Sciatic nerve (tissue), 2 donors: ENCODE results near the gene RNF169. TPM values are rescaled to one million over a fixed set of nuclear protein-coding genes. Genes with fewer than 3 reads are reported as not detected.

Source experiments
- ATAC-seq: fragments of 200-7000 bp; cut with Tn5 transposase; one replicate; pipeline ENCODE4 v1.9.1; 2020; ENCODE audit warnings: mild to moderate bottlenecking, moderate library complexity
- DNase-seq: peaks from one replicate; pipeline ENCODE4 v3.0.0-alpha.2; 2020; ENCODE audit warnings: low spot score
- intact Hi-C: fragments of 100-400 bp; cut with DNase I; formaldehyde crosslinking; loops from one replicate; pipeline ENCODE4 v1.14.2; 2022
- total RNA-seq: library from RNA; stranded (reverse); fragmentation: NEBNext Ultra II Directional; extraction: Animal tissue kit (Norgen Biotek cat#: 25700); gene quantifications from one replicate; pipeline ENCODE4 v1.2.1, GENCODE V29; 2021
- donor health status: DM: no; HTN: no; CAD: no.
- donor health status: DM: no; HTN: no; CAD: no.

The RNF169 gene
- total RNA-seq, result 23.8 TPM

- intact Hi-C loops, result no loop called here
- ATAC-seq (peak; percentile 100), DNase-seq (peak; percentile 95)
These were observed at the start of gene RNF169 for GRCh38 chr11:74748211-74749126. Gene RNF169, plus strand, starts transcription at chr11:74748849. Its CDS starts 32 bp downstream, at chr11:74748881.

GRCh38 chr11:74699615-74700396 lies 48.8 kb upstream of the RNF169 start:
- ATAC-seq, result no peak
- no peak for DNase-seq
- intact Hi-C loops, result no loop called here

- no peak for DNase-seq
- no peak for ATAC-seq
- intact Hi-C loops, result no loop called here
These were observed 47.3 kb upstream of the RNF169 start for GRCh38 chr11:74701351-74701750.

GRCh38 chr11:74702383-74703007 lies 46.2 kb upstream of the RNF169 start:
- intact Hi-C loops, result no loop called here
- DNase-seq, result peak; percentile 78

GRCh38 chr11:74703211-74703610 lies 45.4 kb upstream of the RNF169 start:
- intact Hi-C loops, result no loop called here
- DNase-seq (no peak), ATAC-seq (no peak)

More at GRCh38 chr11:74702383-74703007, 46.2 kb upstream of the RNF169 start:
- peak; percentile 73 for ATAC-seq

GRCh38 chr11:74707182-74707581 lies 41.5 kb upstream of the RNF169 start:
- DNase-seq (no peak), ATAC-seq (no peak)
- intact Hi-C loops, result no loop called here

GRCh38 chr11:74707602-74708510 lies 40.8 kb upstream of the RNF169 start:
- DNase-seq, result no peak
- no peak for ATAC-seq
- intact Hi-C loops, result no loop called here

- intact Hi-C loops, result no loop called here
- DNase-seq, result no peak
- ATAC-seq, result no peak
These were observed 39.5 kb upstream of the RNF169 start for GRCh38 chr11:74709175-74709574.

- intact Hi-C loops, result no loop called here
- DNase-seq (no peak), ATAC-seq (peak; percentile 74)
These were observed 38.2 kb upstream of the RNF169 start for GRCh38 chr11:74710281-74710938.

GRCh38 chr11:74713686-74714085 lies 35.0 kb upstream of the RNF169 start:
- no peak for DNase-seq
- intact Hi-C loops, result no loop called here
- no peak for ATAC-seq

- intact Hi-C loops, result no loop called here
- DNase-seq (no peak), ATAC-seq (no peak)
These were observed 33.7 kb upstream of the RNF169 start for GRCh38 chr11:74714904-74715303.

GRCh38 chr11:74717221-74717969 lies 31.3 kb upstream of the RNF169 start:
- intact Hi-C loops, result no loop called here
- DNase-seq (no peak), ATAC-seq (no peak)

- intact Hi-C loops, result no loop called here
- no peak for DNase-seq
- ATAC-seq, result no peak
These were observed 29.6 kb upstream of the RNF169 start for GRCh38 chr11:74719011-74719410.

- ATAC-seq (peak; percentile 84), DNase-seq (no peak)
- intact Hi-C loops, result no loop called here
These were observed 27.8 kb upstream of the RNF169 start for GRCh38 chr11:74720596-74721478.

- peak; percentile 14 for ATAC-seq
- DNase-seq, result no peak
- intact Hi-C loops, result no loop called here
These were observed 27.2 kb upstream of the RNF169 start for GRCh38 chr11:74721479-74721835.

GRCh38 chr11:74723511-74723910 lies 25.1 kb upstream of the RNF169 start:
- ATAC-seq (no peak), DNase-seq (no peak)
- intact Hi-C loops, result no loop called here
